DMS153 treated with DMSO at 0.1 percent for 48 hours (cell line): ENCODE results near the gene ZWILCH.
"Not testable (repeated sequence)": the region's sequence is repeated elsewhere in the genome, so short reads cannot be mapped to it uniquely, and the experiment has no call there.

Experiments
- DNase-seq: peaks from one replicate; lab custom pipeline; 2025; ENCODE audit not compliant: unreplicated experiment; lab: John Stamatoyannopoulos, UW

ZWILCH gene

GRCh38 chr15:66578286-66578875 lies 73.3 kb downstream of the ZWILCH start:
- DNase-seq = no peak

GRCh38 chr15:66580643-66581042 lies 75.5 kb downstream of the ZWILCH start:
- no peak for DNase-seq

- no peak for DNase-seq
These were observed 76.9 kb downstream of the ZWILCH start for GRCh38 chr15:66581972-66582537.

GRCh38 chr15:66586155-66586976 lies 81.2 kb downstream of the ZWILCH start:
- no peak for DNase-seq

GRCh38 chr15:66587020-66587419 lies 81.9 kb downstream of the ZWILCH start:
- DNase-seq = no peak

GRCh38 chr15:66587749-66588148 lies 82.6 kb downstream of the ZWILCH start:
- no peak for DNase-seq

GRCh38 chr15:66588537-66588936 lies 83.4 kb downstream of the ZWILCH start:
- no peak for DNase-seq

- no peak for DNase-seq
These were observed 83.8 kb downstream of the ZWILCH start for GRCh38 chr15:66588971-66589370.

GRCh38 chr15:66589429-66589828 lies 84.3 kb downstream of the ZWILCH start:
- DNase-seq = not testable (repeated sequence)

GRCh38 chr15:66590435-66590834 lies 85.3 kb downstream of the ZWILCH start:
- no peak for DNase-seq

GRCh38 chr15:66591322-66591862 lies 86.3 kb downstream of the ZWILCH start:
- no peak for DNase-seq

- no peak for DNase-seq
These were observed 87.5 kb downstream of the ZWILCH start for GRCh38 chr15:66592505-66593218.

- no peak for DNase-seq
These were observed 88.2 kb downstream of the ZWILCH start for GRCh38 chr15:66593219-66593780.

- DNase-seq = no peak
These were observed 89.2 kb downstream of the ZWILCH start for GRCh38 chr15:66594344-66594743.

GRCh38 chr15:66594836-66595235 lies 89.7 kb downstream of the ZWILCH start:
- DNase-seq = no peak

- DNase-seq = no peak
These were observed 90.2 kb downstream of the ZWILCH start for GRCh38 chr15:66595332-66595731.

GRCh38 chr15:66595931-66596545 lies 90.9 kb downstream of the ZWILCH start:
- no peak for DNase-seq

GRCh38 chr15:66598095-66598815 lies 93.1 kb downstream of the ZWILCH start:
- DNase-seq = no peak
